Stimulated activated CD4-positive, alpha-beta T cell treated with anti-CD3 and anti-CD28 coated beads, TNF-alpha, amount 100 ng/mL, for 48 hours (primary cell): ENCODE results near the gene KRT75.

Experiments used
- DNase-seq, 3 donors: peaks; one replicate each; pipeline ENCODE4 v3.0.0-alpha.2; 2020; ENCODE audit warnings: low read depth in 3 of 3

Gene KRT75

DNA sequence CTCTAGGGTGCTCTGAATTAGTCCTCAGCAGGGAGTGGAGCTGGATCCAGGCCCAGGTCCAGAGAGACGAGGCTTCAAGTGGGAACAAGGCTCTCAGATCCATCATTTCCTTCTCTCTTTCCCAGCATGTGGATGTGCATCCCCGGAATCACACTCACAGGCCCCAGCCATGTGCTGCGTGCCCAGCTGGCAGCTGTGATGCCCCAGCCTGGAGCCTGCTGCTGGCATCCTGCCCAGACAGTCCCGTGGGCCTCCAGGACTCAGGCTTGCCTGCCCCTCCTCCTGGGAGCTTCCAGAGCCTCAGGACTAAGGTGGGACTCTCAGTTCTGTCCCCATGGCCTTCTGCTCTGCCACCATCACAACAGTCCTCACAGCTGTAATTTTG is 42.6 kb downstream of the KRT75 start:
- no peak for DNase-seq

DNA sequence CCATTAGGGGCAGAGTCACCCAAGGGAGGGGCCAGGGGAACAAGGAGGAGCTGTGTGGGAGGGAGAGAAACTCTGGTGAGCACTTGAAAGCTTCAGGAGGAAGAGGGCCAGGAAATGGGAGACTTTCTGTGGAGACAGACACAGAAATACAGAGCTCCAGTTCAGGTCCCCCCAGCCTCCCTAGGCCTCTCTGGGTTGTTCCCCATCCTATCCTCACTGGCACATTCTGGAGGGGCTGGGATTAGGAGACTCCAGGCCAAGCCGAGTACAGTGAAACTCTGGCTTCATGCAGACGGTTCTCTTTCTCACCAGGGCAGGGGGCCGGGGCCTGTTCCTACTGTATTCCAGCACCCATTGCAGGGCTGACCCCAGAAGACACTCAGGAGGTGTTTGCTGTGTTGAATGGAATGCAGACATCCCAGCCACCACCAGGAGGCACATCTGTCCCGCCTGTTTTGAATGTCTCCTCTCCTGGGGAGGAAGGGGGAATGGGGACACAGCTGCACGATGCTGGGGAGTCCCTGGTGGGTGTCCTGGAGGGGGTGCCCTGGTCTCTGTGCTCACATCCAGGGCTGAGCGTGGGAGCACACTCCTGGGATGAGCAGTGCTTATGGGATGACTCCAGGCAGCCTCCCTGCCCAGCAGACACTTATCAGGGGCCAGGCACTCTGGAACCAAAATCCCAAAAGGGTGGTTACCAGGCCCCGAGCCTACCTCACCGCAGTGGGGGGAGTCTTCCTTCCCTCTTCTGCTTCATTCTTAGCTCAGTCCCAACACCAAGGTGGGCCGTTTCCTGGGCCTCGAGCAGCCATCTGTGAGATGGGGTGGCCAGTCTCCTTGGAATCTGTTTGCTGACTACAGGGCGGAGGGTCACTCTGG is 43.2 kb downstream of the KRT75 start:
- DNase-seq: no peak

DNA sequence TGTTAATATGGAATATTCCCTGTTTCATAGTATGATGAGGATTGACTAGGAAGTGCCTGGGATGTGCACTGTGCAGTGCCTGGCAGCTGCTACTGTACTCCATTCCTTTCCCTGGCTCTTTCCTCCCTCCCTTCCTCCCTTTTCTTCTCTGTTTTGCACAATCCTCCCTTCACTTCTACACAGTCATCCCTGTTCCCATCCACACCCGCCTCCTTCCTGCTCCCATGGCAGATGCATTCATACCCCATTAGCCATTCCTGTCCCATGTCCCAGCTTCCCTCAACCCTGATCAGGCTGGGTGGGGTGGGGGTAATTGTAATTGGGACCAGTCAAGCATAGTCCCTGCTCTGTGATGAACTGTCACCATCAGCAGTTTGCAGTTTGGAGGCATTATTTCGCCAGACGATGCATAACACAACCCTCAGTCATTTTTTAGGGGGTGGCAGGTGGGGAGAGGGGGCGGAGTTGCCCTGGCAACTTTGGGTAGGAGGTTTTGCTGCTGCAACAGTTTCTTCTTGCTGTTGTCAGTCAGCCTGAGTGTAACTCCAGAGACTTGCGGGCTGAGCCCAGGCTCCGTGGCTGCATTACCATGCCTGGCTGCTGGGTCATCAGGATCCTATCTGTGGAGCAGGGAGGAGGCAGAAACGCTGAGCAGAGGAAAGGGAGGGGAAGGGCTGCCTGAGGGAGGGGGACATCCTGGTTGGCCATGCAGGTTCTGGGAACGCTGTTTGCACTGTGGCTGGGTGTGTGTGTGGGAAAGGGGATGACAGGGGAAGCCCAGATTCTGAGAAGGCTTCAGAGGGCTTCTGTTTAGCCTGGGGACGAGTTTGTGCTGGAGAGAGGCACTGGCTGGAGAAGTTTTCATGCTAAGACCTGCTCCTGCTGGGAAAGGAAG is 44.6 kb downstream of the KRT75 start:
- no peak for DNase-seq

DNA sequence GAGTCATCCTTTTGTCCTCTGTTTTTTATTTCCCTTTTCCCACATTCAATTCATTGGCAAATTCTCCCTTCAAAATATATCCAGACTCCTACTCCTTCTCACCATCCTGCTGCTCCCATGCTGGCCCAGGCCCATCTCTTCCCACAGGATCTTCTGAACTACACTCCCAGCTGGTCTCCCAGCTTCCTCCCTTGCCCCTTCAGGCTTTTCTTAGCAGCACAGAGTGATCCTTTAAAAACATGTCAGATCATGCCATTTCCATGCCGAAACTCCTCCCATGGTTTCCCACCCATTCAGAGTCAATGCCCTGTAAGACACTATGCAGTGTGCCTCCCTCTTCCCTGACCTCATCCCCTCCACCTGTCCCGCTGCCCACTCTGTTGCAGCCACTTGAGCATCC is 46.3 kb downstream of the KRT75 start:
- no peak for DNase-seq

DNA sequence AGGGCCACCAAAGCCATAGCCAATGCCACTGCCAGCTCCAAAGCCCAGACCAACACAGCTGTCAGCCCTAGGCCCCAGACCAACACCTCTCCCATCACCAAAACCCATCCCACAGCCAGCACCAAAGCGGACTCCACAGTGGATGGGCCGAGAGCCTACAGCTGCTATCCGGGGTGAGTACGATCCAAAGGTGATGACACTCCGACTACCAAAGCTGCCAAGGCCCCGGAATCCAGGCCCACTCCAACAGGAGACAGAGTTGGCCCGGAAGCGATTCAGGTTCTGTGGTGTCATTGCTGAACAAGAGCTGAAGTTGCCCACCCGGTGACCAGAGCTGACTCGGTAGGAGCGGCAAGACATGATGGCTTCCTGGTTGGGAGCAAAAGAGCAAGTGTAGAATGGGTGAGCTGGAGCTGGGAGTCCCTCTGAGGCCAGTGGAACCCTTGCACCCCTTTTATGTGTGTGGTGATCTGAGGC is 48.9 kb downstream of the KRT75 start, which contains the start of gene KRT84:
KRT84 (minus strand) TSS at position 427 of the 477 bp plus-strand sequence; CDS start at position 360, 67 bp downstream.
- no peak for DNase-seq

DNA sequence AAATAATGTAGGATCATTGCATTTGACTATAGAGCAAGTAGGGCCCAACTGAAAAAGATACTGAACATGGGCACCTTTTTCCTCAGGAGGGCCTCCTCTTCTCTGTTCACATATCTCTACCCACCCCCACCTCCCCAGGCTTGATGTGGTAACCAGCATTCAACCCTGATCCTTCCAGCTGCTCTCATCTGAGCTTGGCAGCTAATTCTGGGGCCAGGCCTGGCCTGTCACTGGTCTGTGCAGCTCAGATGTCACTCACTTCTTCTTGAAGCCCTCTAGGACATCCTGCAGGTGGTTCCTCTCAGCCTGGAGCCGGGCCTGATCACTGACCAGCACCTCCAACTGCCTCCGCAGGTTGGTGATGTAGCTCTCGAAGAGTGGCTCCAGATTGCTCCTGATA is 50.8 kb downstream of the KRT75 start:
- no peak for DNase-seq

DNA sequence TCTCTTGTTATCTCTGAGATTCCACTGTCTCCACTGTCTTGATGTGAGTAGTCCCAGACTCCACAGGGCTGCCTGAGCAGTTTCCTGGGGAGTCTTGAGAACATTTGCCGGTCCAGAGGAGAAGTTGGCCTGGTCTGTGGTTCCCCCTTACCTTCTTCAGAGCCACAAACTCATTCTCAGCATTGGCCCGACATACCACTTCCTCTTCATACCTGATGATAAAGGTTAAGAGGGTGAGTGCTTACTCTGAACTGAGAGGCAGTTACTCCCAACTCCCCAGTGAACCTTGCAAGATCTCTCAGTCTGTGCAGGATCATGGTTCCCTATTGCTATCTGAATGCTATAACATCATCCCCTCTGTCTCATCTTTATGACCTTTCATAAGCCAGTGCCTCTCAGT is 51.3 kb downstream of the KRT75 start:
- no peak for DNase-seq

DNA sequence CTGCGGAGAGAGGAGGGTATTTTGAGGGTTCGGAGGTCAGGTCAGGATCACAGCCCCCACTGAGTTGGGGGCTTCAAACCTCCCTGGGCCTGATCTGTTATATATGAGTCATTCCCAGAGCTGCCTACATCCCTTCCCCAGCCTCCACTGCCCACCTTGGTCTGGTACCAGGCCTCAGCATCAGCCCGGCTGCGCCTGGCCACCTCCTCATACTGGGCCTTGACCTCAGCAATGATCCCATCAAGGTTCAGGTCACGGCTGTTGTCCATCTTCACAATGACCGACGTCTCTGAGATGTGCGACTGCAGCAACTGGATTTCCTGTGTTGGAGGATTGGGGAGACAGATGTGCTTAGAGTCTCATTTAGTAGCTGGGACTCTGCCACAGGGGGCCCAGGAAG is 53.0 kb downstream of the KRT75 start:
- DNase-seq: no peak

DNA sequence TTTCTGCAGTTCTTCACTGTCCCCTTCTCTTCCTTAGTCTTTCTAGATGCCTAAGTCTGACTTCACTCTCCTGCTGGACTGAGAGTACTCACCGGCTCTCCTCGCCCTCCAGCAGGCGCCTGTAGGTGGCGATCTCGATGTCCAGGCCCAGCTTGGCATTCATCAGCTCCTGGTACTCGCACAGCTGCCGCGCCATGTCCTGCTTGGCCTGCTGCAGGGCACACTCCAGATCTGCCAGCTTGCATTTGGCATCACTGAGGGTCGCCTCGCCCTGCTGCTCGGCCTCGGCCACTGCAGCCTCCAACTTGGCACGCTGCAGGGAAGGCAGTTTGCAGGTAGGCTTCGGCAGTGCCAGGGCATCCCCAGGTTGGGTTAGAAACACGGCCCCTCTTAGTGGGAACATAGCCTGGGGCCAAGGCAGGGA is 53.9 kb downstream of the KRT75 start:
- peak in 1 of 3 donors; percentile 5 for DNase-seq

DNA sequence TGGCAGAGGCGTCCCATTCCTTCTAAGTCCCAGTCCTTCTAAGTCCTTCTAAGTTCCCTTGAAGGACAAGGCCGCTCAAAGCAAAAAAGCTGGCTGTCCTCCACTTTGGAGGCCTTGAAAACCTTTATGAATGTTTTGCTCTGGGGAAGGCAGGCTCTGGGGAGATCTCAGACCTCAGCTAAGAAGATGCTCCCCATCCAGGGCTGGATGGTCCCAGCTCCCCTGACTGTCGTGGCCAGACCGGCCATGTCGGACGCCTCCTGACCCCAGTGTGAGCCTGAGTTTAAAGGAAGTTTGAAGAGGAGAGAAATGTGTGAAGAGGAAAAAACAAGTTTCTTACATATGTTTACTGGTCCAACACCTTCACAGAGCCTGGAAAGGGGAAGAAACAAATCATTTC is 54.6 kb downstream of the KRT75 start:
- DNase-seq: no peak

DNA sequence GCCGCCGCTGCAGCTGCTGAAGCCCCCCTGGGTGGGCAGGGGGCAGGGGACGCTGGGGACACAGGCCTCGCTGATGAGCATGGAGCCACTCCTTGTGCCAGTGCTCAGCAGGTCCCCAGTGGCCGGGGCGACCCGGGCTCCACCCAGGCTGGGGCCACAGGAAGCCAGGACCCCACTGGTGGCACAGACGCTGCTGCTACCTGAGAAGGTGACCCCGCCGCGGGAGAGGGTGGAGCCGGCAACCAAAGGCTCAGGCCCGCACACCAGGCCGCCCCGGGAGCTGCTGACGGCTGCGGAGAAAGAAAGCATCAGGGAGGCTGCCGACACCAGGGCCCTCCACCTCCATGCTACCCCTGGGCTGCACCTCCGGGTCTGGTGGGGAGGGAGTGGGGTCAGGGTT is 56.1 kb downstream of the KRT75 start:
- DNase-seq: no peak

DNA sequence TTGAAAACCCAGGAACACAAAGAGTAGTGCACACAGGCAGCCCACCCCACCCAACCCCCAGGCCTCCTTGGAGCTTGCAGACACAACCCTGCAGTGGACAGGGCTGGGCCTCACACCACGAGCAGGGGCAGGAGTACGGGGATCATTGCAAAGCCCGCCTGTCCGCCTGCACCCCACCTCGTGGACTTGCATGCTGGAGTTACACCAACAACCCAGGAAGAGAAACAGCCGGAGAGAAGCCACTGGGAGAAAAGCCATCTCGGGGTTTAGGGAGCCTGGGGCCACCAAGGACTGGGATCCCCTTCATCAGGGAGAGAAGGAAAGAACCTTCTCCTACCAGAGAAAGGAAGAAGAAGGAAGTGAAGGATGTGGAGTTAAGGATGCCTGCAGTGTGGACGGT is 56.9 kb downstream of the KRT75 start:
- DNase-seq: no peak
